HL-60/S4 (cell line): Measurements from ENCODE around the gene R3HDML.
"Not testable (repeated sequence)": the region's sequence is repeated elsewhere in the genome, so short reads cannot be mapped to it uniquely, and the experiment has no call there.

Experiments
- in situ Hi-C: fragments of 300-500 bp; cut with MboI; formaldehyde crosslinking; loops from 2 replicates; pipeline ENCODE4 v1.14.3; 2022; ENCODE audit warnings: low sequenced_read_pairs

R3HDML gene, protein sequence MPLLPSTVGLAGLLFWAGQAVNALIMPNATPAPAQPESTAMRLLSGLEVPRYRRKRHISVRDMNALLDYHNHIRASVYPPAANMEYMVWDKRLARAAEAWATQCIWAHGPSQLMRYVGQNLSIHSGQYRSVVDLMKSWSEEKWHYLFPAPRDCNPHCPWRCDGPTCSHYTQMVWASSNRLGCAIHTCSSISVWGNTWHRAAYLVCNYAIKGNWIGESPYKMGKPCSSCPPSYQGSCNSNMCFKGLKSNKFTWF

DNA sequence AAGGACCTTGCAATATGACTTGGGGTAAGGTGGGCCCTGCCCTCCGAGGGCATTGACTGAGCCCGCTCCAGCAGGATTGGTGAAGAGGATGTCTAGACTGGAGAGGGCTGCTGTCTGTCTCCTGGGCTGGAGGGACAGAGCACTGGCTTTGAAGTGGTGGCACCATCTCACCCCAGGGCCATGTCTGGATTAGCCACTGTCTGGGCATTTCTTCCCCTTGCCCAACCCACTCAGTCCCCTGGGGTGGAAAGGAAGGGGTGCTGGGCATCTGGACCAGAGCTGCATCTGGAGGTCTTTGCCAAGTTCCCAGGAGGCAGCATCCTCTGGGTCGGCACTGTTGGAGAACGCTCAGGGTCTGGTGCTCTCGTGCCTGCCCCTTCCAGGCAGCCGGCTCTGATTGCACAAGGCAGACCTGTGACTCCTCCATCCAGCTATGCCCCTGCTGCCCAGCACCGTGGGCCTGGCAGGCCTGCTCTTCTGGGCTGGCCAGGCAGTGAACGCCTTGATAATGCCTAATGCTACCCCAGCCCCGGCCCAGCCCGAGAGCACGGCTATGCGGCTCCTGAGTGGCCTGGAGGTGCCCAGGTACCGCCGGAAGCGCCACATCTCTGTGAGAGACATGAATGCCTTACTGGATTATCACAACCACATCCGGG lies at the start of gene R3HDML:
Gene R3HDML, plus strand, starts transcription at position 319 of the 656 bp plus-strand sequence. Its CDS starts 115 bp downstream, at position 434.
- in situ Hi-C loops = no loop called here

DNA sequence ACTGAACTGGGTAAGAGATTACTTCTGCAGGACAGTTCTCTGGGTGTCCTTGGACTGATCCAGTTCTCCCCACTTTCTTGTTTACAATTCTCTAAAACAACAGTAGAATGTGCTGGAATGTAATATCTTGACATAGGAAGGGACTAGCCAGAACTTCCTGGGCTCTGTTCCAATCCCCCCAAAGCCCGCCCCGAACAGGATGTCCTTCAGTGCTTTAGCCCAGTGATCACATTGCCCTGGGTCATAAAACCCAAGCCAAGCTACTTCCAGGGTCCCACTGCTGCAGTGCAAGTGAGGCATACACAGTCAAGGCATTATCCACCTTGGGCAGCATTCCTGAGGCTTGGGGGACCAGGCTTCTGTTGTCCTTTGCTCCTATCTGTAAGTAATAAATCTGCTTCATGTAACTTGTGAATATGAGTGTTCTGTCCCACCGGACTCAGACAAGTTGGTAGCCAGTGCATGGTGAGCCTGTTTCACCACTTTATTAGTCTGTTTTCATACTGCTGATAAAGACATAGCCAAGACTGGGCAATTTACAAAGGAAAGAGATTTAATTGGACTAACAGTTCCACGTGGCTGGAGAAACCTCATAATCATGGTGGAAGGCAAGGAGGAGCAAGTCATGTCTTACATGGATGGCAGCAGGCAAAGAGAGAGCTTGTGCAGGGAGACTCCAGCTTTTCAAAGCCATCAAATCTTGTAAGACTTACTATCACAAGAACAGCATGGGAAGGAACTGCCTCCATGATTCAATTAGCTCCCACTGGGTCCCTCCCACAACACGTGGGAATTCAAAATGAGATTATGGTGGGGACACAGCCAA lies 49.4 kb upstream of the R3HDML start:
- in situ Hi-C loops = no loop called here

DNA sequence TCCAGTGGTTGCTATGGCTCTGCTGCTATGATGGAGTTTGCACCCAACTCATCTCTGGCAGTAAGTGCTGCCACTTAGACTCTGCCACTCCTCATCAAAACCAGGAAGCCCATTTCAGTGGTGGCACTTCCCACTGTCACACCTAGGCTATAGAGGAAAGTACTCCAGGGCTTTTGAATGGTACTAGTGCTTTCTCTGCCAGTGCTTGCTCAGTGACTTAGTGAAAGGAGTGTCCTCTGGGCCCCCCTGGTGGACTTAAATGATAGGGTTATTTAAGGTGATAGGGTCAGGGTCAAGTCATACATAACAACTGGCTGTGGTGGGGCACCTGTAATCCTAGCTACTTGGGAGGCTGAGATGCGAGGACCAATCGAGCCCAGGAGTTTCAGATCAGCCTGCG lies 48.6 kb upstream of the R3HDML start:
- in situ Hi-C loops = no loop called here

DNA sequence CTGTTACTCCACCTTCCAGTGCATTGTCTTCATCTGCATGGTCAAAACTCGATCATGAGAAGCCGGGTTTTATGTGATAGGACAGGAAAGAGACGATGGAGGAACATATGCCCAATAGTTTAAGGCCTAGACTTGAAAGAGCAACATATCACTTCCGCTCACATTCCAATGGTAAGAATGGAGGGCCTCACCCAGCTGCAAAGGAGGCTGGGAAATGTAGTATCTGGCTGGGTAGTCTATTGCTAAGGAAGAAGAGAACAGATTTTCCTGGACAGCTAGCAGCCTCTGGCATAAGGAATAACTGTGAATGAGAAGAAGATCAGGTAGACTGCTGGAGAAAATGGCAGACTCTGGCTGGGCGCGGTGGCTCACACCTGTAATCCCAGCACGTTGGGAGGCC lies 45.1 kb upstream of the R3HDML start:
- in situ Hi-C loops = no loop called here

DNA sequence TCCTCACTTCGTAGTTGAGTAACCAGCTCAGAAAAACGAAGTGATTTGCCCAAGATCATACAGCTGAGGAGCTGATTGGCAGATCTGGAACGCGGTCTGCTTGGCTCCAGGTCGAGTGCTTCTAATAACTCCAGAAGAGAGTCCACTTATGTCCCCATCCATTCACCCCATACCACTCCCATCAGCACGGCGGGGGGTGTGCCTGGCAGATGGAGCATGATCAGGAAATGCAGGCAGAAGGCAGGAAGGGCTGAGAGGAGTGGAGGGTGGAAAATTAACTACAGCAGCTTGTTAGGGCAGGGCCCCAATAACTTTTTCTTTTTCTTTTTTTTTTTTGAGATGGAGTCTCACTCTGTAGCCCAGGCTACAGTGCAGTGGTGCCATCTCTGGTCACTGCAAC lies 40.8 kb upstream of the R3HDML start:
- in situ Hi-C loops = no loop called here

DNA sequence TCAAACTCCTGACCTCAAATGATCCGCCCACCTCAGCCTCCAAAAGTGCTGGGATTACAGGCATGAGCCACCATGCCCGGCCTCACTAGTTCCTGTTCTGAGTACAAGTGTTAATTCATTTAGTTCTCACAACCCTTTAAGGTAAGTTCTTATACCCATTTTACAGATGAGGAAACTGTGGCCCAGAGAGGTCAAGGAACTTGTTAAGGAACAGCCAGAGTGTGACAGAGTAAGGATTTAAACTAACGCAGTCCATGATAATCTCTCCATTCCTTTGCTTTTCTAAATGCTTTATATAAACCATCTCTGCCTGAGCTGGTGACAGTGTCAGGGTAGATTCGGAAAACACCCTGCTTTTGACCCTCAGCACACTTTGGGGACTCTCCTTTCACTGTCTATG lies 39.1 kb upstream of the R3HDML start:
- in situ Hi-C loops = no loop called here

DNA sequence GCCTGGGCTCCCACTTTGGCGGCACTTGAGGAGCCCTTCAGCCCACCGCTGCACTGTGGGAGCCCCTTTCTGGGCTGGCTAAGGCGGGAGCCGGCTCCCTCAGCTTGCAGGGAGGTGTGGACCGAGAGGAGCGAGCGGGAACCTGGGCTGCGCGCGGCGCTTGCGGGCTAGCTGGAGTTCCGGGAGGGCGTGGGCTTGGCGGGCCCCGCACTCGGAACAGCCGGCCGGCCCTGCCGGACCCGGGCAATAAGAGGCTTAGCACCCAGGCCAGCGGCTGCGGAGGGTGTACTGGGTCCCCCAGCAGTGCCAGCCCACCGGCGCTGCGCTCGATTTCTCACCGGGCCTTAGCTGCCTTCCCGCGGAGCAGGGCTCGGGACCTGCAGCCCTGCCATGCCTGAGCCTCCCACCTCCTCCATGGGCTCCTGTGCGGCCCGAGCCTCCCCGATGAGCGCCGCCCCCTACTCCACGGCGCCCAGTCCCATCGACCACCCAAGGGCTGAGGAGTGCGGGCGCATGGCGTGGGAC lies 37.8 kb upstream of the R3HDML start:
- in situ Hi-C loops = not testable (repeated sequence)

DNA sequence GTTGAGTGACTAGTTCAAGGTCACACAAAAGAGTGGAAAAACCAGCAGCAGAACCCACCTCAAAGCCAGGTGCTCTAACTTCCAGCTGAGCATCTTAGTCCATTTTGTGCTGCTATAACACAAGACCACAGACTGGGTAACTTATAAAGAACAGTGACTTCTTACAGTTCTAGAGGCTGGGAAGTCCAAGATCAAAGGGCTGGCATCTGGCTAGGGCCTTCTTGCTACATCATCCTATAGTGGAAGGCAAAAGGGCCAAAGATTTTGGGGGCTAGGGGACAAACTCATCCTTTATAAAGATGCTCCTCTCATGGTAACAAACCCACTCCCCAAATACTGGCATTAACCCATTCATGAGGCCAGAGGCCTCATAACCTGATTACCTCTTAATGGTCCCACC lies 35.6 kb upstream of the R3HDML start:
- in situ Hi-C loops = no loop called here

DNA sequence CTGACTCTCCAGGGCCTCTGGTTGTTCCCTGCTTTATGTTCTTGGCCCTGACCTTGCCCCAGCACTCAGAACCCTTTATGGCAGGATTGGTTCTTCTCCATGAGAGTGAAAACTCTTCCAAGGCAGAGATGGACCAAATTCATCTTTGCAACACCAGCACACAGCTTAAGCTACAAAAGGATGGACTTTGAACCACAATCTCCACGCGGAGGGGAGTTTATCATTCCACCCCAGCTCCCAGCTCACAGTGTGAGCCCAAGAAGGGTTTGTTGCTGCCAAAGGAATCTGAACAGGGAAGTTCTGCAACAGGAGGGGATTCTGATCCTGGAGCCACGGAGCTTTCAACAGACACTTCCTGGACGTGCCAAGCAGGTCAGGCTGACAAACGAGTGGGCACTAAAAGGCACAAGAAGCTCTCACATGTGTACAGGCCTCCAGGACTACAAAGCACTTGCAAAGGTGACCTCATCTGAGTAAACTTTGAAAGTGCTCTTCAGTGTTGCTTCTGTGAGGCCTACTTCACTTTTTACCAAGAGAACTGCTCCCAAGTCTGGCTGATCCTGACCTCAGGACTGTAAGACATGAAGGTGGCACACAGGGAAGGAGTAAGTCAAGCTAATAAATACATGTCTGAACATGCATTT lies 34.7 kb upstream of the R3HDML start:
- in situ Hi-C loops = no loop called here

DNA sequence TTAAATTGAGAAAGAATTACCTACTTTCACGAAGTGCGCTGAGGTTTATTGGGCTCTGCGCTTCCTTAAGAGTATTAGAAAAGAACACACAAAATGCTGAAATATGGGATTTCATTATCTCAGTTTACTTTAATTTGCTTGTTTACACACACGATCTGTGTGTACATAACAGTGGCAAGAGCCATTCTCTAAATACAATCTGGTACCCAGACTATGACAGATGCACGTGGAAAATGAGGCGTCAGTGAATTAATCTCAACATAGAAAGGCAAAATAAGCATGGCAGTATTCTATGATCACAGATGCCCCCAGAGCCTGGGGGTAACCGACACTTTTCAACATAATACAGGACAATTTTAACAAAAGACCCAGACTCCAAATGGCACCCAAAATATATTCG lies 34.1 kb upstream of the R3HDML start:
- in situ Hi-C loops = no loop called here

DNA sequence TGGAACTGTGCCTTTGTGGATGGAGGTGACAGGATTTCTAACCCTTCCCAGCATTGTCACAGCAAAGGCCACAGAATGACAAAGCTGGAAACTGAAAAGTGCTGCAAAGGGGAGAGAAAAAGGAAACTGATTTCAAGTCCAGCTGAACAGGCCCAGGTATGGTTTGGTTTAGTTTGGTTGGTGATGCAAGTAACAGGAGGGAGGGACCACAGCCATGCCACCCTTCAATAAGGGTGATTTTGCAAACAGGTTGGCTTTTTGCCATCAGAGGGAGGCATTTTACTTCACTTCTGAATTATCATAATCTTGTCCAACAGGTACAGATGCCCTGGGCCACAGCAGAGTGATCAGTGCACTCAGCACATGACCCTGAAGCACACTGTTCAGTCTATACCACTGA lies 32.5 kb upstream of the R3HDML start:
- in situ Hi-C loops = no loop called here

DNA sequence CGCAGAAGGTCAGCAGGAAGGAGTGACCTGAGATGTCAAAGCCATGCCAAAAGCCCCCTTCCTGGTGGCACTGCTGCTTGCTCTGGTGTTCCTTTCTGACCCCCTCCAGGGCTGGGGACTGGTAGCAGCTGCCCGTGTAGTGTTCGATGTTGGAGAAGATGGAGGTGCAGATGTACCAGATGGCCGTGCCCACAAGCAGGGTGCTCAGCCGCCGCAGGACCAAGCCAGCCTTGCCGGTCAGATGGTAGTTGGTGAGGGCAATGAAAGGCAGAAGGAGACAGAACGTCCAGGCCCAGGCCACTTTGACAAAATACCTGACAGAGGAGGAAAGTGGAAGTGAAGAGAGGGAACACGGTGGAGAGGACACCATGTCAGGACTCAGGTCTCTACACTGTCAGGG lies 29.9 kb upstream of the R3HDML start:
- in situ Hi-C loops = no loop called here

DNA sequence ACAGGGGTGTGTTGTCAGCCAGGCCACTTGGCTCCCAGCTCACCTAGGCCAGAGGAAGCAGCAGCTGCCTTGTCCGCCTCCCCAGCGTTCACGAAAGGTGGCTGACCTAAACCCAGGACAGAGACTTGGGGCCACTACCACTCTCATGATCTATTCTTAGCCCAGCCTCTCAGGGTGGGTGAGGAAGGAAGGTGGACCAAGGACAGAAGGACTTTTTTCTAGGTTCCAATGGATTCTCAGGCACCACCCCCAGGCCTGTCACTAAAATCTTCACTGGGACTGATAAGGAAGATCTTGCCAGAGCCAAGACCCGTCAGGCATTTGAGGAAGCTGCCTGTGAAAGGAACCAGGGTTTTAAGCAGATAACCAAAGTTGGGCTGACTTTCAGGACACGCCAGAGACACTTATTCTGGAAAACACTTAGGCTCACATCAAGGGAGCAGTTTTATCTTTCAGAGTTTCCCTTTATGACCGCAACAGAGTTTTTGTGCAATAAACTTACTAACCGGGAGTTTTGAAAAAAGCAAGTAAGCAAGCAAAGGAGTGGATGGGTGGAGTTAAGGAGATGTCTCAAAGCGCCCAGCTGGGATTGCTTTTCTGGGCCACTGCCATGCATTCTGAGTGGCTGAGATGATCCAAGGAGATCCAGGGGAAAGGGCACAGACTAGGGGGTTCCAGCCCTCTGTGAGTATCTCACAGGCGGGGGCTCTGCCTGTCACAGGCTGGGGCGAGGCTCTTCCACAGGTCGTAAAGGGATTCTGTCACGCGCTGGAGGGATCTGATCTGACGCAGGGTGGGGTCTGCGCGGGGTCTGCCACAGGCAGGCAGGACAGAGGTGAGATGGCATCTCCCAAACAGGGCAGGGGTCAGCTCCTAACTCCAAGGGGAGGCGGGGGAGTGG lies 26.8 kb upstream of the R3HDML start:
- in situ Hi-C loops = no loop called here

DNA sequence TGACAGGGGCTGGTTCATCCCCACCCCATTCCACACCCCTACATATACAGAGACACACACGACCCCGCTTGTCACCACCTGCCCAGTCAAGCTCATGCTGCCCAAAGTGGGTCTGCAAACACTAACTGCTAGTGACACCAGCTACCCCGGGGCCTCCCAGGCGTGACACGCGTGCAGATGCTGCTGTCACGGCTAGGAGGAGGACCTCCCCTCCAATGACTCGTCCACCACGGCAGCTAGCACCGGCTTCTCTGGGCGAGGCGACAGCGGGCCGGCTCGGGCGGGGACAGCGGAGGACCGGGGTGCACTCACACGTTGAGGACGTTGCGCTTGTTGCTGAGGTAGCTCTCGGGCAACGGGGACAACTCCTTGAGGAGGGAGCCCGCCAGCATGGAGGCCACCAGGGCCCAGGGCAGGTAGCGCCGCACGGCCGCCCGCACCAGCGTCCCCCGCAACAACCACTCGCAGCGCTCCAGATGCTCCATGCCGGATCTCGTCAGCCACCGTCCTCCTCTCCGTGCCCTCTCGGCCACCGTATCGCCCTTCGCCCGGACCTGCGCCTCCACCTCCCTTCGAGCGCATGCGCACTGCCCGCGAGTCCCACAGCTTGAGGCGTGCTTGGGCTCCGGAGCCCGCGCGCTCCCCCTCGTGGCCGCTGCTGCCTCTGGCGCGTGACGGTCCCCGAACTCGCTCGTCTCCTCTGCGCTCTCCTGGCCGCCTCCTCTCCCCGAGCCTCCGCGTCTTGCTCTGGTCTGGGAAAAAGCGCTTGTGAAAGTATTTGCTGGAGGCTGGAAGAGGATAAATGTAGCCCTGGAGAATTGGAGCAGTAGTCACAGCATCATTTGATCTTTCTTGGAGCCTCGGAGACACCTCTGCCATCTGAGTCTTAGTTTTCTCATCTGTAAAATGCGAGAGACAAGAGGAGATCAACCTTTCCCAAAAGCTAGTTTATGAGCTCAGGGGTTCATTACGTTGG lies 25.9 kb upstream of the R3HDML start, which contains the start of gene FITM2:
Gene FITM2, minus strand, starts transcription at position 539 of the 976 bp plus-strand sequence. Its CDS starts 54 bp downstream, at position 485.
- in situ Hi-C loops = no loop called here

DNA sequence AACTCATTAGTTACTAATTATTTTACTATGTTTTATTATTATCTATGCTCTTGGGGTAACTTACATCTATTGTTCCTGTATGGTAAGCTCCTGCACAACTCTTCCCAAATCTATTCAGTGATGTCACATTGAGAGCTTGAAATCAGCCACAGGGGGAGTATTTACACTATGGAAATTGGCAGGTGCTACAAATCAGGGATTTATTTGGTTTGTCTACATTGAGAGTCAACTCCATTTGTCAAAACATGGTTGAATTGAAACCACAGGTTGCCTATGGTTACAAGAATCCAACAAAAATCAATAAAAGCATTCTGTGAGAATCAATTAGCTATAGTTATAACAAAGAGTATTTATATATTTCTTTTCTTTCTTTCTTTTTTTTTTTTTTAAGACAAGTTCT lies 22.0 kb upstream of the R3HDML start:
- in situ Hi-C loops = no loop called here

DNA sequence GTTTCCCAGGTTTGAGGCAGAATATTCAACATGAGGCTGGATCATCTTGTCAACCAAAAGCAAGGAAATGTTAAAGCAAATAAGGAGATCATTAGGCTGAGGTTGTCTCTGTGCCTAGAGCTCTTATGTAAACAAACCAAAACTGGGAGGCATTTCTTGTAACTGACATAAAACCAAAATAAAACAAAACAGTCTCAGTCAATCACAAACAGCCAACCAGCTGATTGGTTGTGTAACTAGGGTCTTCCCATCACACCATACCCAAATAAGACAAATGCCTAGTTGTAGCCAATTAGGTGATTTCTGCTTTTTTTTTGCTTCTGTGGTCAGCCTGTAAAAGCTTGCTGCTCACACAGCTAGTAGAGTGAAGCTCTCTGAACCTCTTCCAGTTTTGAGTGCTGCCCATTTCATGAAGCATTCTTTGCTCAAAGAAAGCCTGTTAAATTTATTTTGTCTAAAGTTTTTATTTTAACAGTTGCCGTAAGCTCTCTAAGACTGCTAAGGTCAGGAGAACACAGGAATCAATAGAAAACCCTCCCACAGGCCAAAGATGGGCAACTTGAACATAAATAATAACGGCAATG lies 16.9 kb upstream of the R3HDML start:
- in situ Hi-C loops = no loop called here

DNA sequence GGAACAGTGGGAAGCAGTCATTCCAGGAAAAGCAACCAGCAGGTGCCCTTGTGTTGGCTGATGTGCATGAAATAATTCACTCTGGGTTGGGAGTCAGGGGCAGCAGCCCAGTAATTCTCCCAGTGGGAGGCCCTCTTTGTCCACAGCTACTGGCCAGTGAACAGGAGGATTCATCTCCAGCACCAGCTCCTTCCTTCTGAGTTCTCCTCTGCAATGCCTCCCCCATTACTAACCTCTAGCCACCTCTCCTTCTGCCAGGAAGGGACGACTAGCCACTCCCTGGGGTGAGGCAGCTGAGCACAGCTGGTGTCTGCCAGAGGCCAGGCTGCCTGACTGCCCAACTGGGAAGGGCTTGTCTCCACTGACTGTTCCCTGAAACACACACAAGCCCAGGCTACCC lies 12.5 kb upstream of the R3HDML start:
- in situ Hi-C loops = no loop called here

DNA sequence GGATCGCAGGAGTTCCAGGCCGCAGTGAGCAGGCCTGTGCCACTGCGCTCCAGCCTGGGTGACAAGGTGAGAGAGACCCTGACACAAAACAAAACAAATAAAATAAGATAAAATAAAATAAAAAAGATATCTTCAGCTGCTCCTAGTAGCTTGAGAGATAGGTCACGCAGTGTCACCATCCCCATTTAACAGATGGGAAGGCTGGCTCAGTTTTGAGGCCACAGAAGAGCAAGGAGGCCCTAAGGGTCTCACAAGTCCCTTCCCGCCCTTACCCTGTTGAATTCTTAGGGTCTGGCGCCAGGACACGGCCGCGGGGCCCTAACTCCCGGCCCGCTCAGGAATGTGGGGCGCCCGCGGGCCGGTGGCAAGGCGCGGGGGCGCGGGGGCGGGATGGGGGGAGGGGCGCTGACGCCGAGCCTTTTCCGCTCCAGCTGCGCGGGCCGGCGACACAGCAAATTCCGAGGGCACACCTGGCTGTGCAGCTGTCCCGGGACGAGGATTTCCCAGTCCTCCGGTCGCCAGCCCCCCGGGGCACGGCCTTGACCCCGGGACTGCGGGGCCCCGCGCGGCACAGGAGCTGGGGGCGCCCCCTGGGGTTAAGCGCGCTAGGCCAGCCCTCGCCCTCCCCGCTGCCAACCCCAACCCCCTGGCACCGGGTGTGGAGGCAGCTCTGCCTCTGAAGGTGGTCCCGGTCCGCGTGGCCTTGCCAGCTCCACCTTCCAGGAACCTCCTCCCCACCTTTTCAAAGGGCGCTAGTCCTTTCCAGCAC lies 10.3 kb upstream of the R3HDML start:
- in situ Hi-C loops = no loop called here
